Measurements from ENCODE around the gene CACNA2D4.
A peak's percentile ranks its signal among the peaks of the same experiment; 100 is the strongest.

CACNA2D4 gene

GRCh38 chr12:1801303-1801975 is 117.0 kb downstream of the CACNA2D4 start:
- Histone ChIP-seq H3K9me3 (ENCODE audit: insufficient read depth, low read depth, low read length) (no peaks in the 10 kb centered on the region), H3K4me3 (ENCODE audit: low read length) (no peak overlapping the region), H3K27ac (ENCODE audit: low read length) (no peak overlapping the region), H3K36me3 (ENCODE audit: insufficient read depth, low read depth, low read length) (no peaks in the 10 kb centered on the region), H3K9ac (ENCODE audit: low read depth, low read length) (no peak overlapping the region), H3K4me1 (ENCODE audit: insufficient read depth, low read length) (no peaks in the 10 kb centered on the region), H3K27me3 (ENCODE audit: insufficient read depth, low read length) (no peaks in the 10 kb centered on the region)

- no peaks in the 10 kb centered on the region for H3K9me3 ChIP-seq (ENCODE audit: insufficient read depth, low read depth, low read length)
- no peak overlapping the region for H3K4me3 ChIP-seq (ENCODE audit: low read length)
- no peaks in the 10 kb centered on the region for H3K36me3 ChIP-seq (ENCODE audit: insufficient read depth, low read depth, low read length)
- no peak overlapping the region for H3K27ac ChIP-seq (ENCODE audit: low read length)
- H3K4me1 ChIP-seq (ENCODE audit: insufficient read depth, low read length): no peaks in the 10 kb centered on the region
- H3K9ac ChIP-seq (ENCODE audit: low read depth, low read length): no peak overlapping the region
- H3K27me3 ChIP-seq (ENCODE audit: insufficient read depth, low read length): no peaks in the 10 kb centered on the region
Measured at GRCh38 chr12:1800401-1801302, 117.8 kb downstream of the CACNA2D4 start.

GRCh38 chr12:1799882-1800400 is 118.5 kb downstream of the CACNA2D4 start:
- no peak overlapping the region for H3K4me3 ChIP-seq (ENCODE audit: low read length)
- H3K9me3 ChIP-seq (ENCODE audit: insufficient read depth, low read depth, low read length): no peaks in the 10 kb centered on the region
- no peak overlapping the region for H3K27ac ChIP-seq (ENCODE audit: low read length)
- no peaks in the 10 kb centered on the region for H3K4me1 ChIP-seq (ENCODE audit: insufficient read depth, low read length)
- H3K36me3 ChIP-seq (ENCODE audit: insufficient read depth, low read depth, low read length): no peaks in the 10 kb centered on the region
- H3K9ac ChIP-seq (ENCODE audit: low read depth, low read length): no peak overlapping the region
- H3K27me3 ChIP-seq (ENCODE audit: insufficient read depth, low read length): no peaks in the 10 kb centered on the region

- Histone ChIP-seq H3K4me1 (ENCODE audit: insufficient read depth, low read length) (no peaks in the 10 kb centered on the region), H3K36me3 (ENCODE audit: insufficient read depth, low read depth, low read length) (no peaks in the 10 kb centered on the region), H3K4me3 (ENCODE audit: low read length) (no peak overlapping the region), H3K9ac (ENCODE audit: low read depth, low read length) (no peak overlapping the region), H3K27ac (ENCODE audit: low read length) (no peak overlapping the region), H3K27me3 (ENCODE audit: insufficient read depth, low read length) (no peaks in the 10 kb centered on the region), H3K9me3 (ENCODE audit: insufficient read depth, low read depth, low read length) (no peaks in the 10 kb centered on the region)
Measured at GRCh38 chr12:1799051-1799881, 119.2 kb downstream of the CACNA2D4 start.

- Histone ChIP-seq H3K27ac (ENCODE audit: low read length) (no peak overlapping the region), H3K27me3 (ENCODE audit: insufficient read depth, low read length) (no peaks in the 10 kb centered on the region), H3K4me1 (ENCODE audit: insufficient read depth, low read length) (no peaks in the 10 kb centered on the region), H3K4me3 (ENCODE audit: low read length) (no peak overlapping the region), H3K9me3 (ENCODE audit: insufficient read depth, low read depth, low read length) (no peaks in the 10 kb centered on the region), H3K36me3 (ENCODE audit: insufficient read depth, low read depth, low read length) (no peaks in the 10 kb centered on the region), H3K9ac (ENCODE audit: low read depth, low read length) (no peak overlapping the region)
Measured at GRCh38 chr12:1798641-1799020, 119.8 kb downstream of the CACNA2D4 start.

GRCh38 chr12:1797991-1798640 is 120.3 kb downstream of the CACNA2D4 start:
- Histone ChIP-seq H3K9ac (ENCODE audit: low read depth, low read length) (no peak overlapping the region), H3K4me3 (ENCODE audit: low read length) (no peak overlapping the region), H3K9me3 (ENCODE audit: insufficient read depth, low read depth, low read length) (no peaks in the 10 kb centered on the region), H3K27me3 (ENCODE audit: insufficient read depth, low read length) (no peaks in the 10 kb centered on the region), H3K27ac (ENCODE audit: low read length) (no peak overlapping the region), H3K36me3 (ENCODE audit: insufficient read depth, low read depth, low read length) (no peaks in the 10 kb centered on the region), H3K4me1 (ENCODE audit: insufficient read depth, low read length) (no peaks in the 10 kb centered on the region)

- Histone ChIP-seq H3K4me1 (ENCODE audit: insufficient read depth, low read length) (0 out of 2 replicates have a peak, but pooled peaks cover 2% of the 10 kb centered on the region), H3K27ac (ENCODE audit: low read length) (no peak overlapping the region), H3K27me3 (ENCODE audit: insufficient read depth, low read length) (no peaks in the 10 kb centered on the region), H3K36me3 (ENCODE audit: insufficient read depth, low read depth, low read length) (no peaks in the 10 kb centered on the region), H3K9ac (ENCODE audit: low read depth, low read length) (no peak overlapping the region), H3K4me3 (ENCODE audit: low read length) (peak overlapping the region; percentile 53; the same call in 1 of the 2 replicates), H3K9me3 (ENCODE audit: insufficient read depth, low read depth, low read length) (no peaks in the 10 kb centered on the region)
Measured at GRCh38 chr12:1797011-1797901, 121.2 kb downstream of the CACNA2D4 start.

- no peak overlapping the region for H3K9ac ChIP-seq (ENCODE audit: low read depth, low read length)
- no peak overlapping the region for H3K27ac ChIP-seq (ENCODE audit: low read length)
- H3K4me3 ChIP-seq (ENCODE audit: low read length): peak overlapping the region; percentile 53; the same call in 1 of the 2 replicates
Measured at GRCh38 chr12:1796515-1797010, 121.9 kb downstream of the CACNA2D4 start.

GRCh38 chr12:1795785-1796514 is 122.5 kb downstream of the CACNA2D4 start:
- Histone ChIP-seq H3K4me1 (ENCODE audit: insufficient read depth, low read length) (0 out of 2 replicates have a peak, but pooled peaks cover 9% of the 10 kb centered on the region), H3K9ac (ENCODE audit: low read depth, low read length) (no peak overlapping the region), H3K36me3 (ENCODE audit: insufficient read depth, low read depth, low read length) (no peaks in the 10 kb centered on the region), H3K9me3 (ENCODE audit: insufficient read depth, low read depth, low read length) (no peaks in the 10 kb centered on the region), H3K27me3 (ENCODE audit: insufficient read depth, low read length) (no peaks in the 10 kb centered on the region), H3K27ac (ENCODE audit: low read length) (no peak overlapping the region), H3K4me3 (ENCODE audit: low read length) (peak overlapping the region; percentile 53; the same call in 1 of the 2 replicates)

More at GRCh38 chr12:1796515-1797010, 121.9 kb downstream of the CACNA2D4 start:
- no peaks in the 10 kb centered on the region for H3K27me3 ChIP-seq (ENCODE audit: insufficient read depth, low read length)
- no peaks in the 10 kb centered on the region for H3K9me3 ChIP-seq (ENCODE audit: insufficient read depth, low read depth, low read length)
- H3K4me1 ChIP-seq (ENCODE audit: insufficient read depth, low read length): 0 out of 2 replicates have a peak, but pooled peaks cover 5% of the 10 kb centered on the region
- H3K36me3 ChIP-seq (ENCODE audit: insufficient read depth, low read depth, low read length): no peaks in the 10 kb centered on the region
